HEK293 (cell line): Measurements from ENCODE around the gene SPRR5.

Experiments
- CTCF ChIP-seq: fragments of 450-650 bp; formaldehyde crosslinking; IDR thresholded peaks from 2 replicates; pipeline ENCODE4 v1.5.1; 2016; ENCODE audit warnings: missing biosample characterization, missing genetic modification characterization
- RBAK ChIP-seq: fragments of 450-650 bp; formaldehyde crosslinking; IDR thresholded peaks from 2 replicates; pipeline ENCODE4 v1.5.1; 2016; ENCODE audit warnings: missing biosample characterization, missing genetic modification characterization
- ZIC2 ChIP-seq: fragments of 450-650 bp; formaldehyde crosslinking; IDR thresholded peaks from 2 replicates; pipeline ENCODE4 v1.5.1; 2016; ENCODE audit warnings: missing biosample characterization, missing genetic modification characterization
- ZNF140 ChIP-seq: fragments of 450-650 bp; formaldehyde crosslinking; IDR thresholded peaks from 2 replicates; pipeline ENCODE4 v1.5.1; 2016; ENCODE audit warnings: missing biosample characterization, missing genetic modification characterization
- ZNF169 ChIP-seq: fragments of 450-650 bp; formaldehyde crosslinking; IDR thresholded peaks from 2 replicates; pipeline ENCODE4 v1.5.1; 2016; ENCODE audit warnings: missing biosample characterization, missing genetic modification characterization
- ZNF175 ChIP-seq: fragments of 450-650 bp; formaldehyde crosslinking; IDR thresholded peaks from 2 replicates; pipeline ENCODE4 v1.5.1; 2016; ENCODE audit warnings: missing biosample characterization, missing genetic modification characterization
- ZNF274 ChIP-seq, 2 experiments: fragments of 200-500 bp in 1 of 2; fragments of 450-650 bp in 1 of 2; sonication (Bioruptor generic) in 1 of 2; formaldehyde crosslinking in 1 of 2; IDR thresholded peaks; 2 replicates each; pipeline versions ENCODE4 v1.5.1 to v1.6.1; 2014 to 2016; ENCODE audit warnings: borderline replicate concordance in 1 of 2, inconsistent platforms in 1 of 2, low read length in 1 of 2, missing biosample characterization in 1 of 2, missing genetic modification characterization in 1 of 2
- TF ChIP-seq, protein P1 (sequence below): fragments of 450-650 bp; formaldehyde crosslinking; conservative IDR thresholded peaks from 2 replicates; pipeline ENCODE4 v1.5.1; 2016; ENCODE audit warnings: low read depth, missing biosample characterization, missing genetic modification characterization
- TF ChIP-seq, protein P2 (sequence below): fragments of 450-650 bp; formaldehyde crosslinking; IDR thresholded peaks from 2 replicates; pipeline ENCODE4 v1.5.1; 2016; ENCODE audit warnings: missing biosample characterization, missing genetic modification characterization

- TF ChIP-seq, protein P1, sequence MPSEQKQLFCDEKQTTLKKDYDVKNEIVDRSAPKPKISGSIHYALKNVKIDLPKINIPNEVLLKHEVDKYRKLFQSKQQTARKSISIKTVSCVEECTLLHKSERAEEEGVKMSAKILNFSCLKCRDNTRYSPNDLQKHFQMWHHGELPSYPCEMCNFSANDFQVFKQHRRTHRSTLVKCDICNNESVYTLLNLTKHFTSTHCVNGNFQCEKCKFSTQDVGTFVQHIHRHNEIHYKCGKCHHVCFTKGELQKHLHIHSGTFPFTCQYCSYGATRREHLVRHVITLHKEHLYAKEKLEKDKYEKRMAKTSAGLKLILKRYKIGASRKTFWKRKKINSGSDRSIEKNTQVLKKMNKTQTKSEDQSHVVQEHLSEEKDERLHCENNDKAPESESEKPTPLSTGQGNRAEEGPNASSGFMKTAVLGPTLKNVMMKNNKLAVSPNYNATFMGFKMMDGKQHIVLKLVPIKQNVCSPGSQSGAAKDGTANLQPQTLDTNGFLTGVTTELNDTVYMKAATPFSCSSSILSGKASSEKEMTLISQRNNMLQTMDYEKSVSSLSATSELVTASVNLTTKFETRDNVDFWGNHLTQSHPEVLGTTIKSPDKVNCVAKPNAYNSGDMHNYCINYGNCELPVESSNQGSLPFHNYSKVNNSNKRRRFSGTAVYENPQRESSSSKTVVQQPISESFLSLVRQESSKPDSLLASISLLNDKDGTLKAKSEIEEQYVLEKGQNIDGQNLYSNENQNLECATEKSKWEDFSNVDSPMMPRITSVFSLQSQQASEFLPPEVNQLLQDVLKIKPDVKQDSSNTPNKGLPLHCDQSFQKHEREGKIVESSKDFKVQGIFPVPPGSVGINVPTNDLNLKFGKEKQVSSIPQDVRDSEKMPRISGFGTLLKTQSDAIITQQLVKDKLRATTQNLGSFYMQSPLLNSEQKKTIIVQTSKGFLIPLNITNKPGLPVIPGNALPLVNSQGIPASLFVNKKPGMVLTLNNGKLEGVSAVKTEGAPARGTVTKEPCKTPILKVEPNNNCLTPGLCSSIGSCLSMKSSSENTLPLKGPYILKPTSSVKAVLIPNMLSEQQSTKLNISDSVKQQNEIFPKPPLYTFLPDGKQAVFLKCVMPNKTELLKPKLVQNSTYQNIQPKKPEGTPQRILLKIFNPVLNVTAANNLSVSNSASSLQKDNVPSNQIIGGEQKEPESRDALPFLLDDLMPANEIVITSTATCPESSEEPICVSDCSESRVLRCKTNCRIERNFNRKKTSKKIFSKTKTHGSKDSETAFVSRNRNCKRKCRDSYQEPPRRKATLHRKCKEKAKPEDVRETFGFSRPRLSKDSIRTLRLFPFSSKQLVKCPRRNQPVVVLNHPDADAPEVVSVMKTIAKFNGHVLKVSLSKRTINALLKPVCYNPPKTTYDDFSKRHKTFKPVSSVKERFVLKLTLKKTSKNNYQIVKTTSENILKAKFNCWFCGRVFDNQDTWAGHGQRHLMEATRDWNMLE (tag by site-specific recombination), result no peak
- TF ChIP-seq, protein P2, sequence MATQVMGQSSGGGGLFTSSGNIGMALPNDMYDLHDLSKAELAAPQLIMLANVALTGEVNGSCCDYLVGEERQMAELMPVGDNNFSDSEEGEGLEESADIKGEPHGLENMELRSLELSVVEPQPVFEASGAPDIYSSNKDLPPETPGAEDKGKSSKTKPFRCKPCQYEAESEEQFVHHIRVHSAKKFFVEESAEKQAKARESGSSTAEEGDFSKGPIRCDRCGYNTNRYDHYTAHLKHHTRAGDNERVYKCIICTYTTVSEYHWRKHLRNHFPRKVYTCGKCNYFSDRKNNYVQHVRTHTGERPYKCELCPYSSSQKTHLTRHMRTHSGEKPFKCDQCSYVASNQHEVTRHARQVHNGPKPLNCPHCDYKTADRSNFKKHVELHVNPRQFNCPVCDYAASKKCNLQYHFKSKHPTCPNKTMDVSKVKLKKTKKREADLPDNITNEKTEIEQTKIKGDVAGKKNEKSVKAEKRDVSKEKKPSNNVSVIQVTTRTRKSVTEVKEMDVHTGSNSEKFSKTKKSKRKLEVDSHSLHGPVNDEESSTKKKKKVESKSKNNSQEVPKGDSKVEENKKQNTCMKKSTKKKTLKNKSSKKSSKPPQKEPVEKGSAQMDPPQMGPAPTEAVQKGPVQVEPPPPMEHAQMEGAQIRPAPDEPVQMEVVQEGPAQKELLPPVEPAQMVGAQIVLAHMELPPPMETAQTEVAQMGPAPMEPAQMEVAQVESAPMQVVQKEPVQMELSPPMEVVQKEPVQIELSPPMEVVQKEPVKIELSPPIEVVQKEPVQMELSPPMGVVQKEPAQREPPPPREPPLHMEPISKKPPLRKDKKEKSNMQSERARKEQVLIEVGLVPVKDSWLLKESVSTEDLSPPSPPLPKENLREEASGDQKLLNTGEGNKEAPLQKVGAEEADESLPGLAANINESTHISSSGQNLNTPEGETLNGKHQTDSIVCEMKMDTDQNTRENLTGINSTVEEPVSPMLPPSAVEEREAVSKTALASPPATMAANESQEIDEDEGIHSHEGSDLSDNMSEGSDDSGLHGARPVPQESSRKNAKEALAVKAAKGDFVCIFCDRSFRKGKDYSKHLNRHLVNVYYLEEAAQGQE (tag by site-specific recombination), result no peak
- TF ChIP-seq CTCF (tag by site-specific recombination), result no peak
- TF ChIP-seq ZNF140 (tag by site-specific recombination), result no peak
- TF ChIP-seq ZNF175 (tag by site-specific recombination), result no peak
- TF ChIP-seq ZNF274 (IDR thresholded peaks at IDR 0.05; ENCODE audit: low read length), result no peak
- TF ChIP-seq ZNF274 (tag by site-specific recombination; IDR thresholded peaks at IDR 0.05; ENCODE audit: borderline replicate concordance), result no peak
- no peak for TF ChIP-seq ZNF169
- no peak for TF ChIP-seq ZIC2 (tag by site-specific recombination)
- no peak for TF ChIP-seq RBAK (tag by site-specific recombination)
Observed at GRCh38 chr1:152968248-152968647, 21.2 kb downstream of the SPRR5 start.
